ENCODE data around the gene ATP6V1B1.

Gene ATP6V1B1

DNA sequence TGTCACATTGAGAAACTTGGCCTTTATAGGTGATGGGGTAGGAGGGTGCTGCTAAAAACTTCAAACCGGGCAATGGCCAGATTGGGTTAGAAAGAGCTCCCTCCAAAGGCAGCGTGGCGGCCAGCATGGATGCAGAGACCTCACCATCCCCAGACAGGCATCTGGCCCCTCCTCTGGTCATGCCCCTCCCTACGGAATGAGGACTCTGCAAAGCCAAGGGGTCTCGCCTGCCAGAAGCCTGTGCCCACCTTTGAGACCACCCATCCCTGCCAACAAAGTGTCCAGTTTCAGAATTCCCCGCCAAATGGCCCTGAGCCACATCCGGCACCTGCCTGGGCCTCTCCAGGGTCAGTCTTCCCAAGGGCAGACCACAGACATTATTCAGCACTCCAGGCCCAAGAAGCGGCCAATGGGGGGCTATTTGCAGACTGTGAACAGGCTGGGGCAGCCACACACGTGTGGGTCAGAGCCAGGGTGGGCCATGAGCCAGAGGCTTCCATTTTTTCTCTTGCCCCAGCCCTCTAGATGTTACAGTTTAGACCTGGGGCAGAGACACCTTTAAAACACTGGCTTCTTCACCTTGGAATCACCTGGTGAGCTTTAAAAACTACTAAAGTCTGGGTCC lies 4.2 kb upstream of the ATP6V1B1 start:
- no peaks in the 10 kb centered on the region for H3K36me3 Mint-ChIP-seq
- no peaks in the 10 kb centered on the region for H3K4me1 Mint-ChIP-seq
- no peaks in the 10 kb centered on the region for H3K9me3 Mint-ChIP-seq
- peak in 1 of 2 donors; percentile 32 for DNase-seq (ENCODE audit: low spot score in 2 of 2)
- no peak overlapping the region for H3K27ac Mint-ChIP-seq
- H3K4me3 Mint-ChIP-seq: no peak overlapping the region
- ATAC-seq: no peak

DNA sequence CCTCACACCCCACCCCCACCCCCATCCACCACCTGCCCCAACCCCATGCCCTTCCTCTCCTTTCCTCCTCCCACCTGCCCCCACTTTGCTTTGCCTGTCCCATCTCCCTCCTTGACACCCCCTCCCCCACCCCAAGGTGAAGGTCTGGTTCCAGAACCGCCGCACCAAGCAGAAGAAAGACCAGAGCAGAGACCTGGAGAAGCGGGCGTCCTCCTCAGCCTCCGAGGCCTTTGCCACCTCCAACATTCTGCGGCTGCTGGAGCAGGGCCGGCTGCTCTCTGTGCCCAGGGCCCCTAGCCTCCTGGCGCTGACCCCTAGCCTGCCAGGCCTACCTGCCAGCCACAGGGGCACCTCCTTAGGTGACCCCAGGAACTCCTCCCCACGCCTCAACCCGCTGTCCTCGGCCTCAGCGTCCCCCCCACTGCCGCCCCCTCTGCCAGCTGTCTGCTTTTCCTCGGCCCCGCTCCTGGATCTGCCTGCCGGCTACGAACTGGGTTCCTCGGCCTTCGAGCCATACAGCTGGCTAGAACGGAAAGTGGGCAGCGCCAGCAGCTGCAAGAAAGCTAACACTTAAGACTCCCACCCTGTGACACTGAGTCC lies 3.0 kb upstream of the ATP6V1B1 start:
- Mint-ChIP-seq H3K4me3 (no peak overlapping the region), H3K27ac (no peak overlapping the region), H3K4me1 (no peaks in the 10 kb centered on the region), H3K9me3 (no peaks in the 10 kb centered on the region), H3K36me3 (no peaks in the 10 kb centered on the region)
- no peak for ATAC-seq
- DNase-seq (ENCODE audit: low spot score in 2 of 2): no peak

GRCh38 chr2:70934981-70935380 lies 719 bp upstream of the ATP6V1B1 start:
- Mint-ChIP-seq H3K4me1 (no peaks in the 10 kb centered on the region), H3K9me3 (no peaks in the 10 kb centered on the region), H3K4me3 (no peak overlapping the region), H3K36me3 (no peaks in the 10 kb centered on the region), H3K27ac (no peak overlapping the region)
- ATAC-seq (no peak), DNase-seq (ENCODE audit: low spot score in 2 of 2) (peak in 1 of 2 donors; percentile 22)

DNA sequence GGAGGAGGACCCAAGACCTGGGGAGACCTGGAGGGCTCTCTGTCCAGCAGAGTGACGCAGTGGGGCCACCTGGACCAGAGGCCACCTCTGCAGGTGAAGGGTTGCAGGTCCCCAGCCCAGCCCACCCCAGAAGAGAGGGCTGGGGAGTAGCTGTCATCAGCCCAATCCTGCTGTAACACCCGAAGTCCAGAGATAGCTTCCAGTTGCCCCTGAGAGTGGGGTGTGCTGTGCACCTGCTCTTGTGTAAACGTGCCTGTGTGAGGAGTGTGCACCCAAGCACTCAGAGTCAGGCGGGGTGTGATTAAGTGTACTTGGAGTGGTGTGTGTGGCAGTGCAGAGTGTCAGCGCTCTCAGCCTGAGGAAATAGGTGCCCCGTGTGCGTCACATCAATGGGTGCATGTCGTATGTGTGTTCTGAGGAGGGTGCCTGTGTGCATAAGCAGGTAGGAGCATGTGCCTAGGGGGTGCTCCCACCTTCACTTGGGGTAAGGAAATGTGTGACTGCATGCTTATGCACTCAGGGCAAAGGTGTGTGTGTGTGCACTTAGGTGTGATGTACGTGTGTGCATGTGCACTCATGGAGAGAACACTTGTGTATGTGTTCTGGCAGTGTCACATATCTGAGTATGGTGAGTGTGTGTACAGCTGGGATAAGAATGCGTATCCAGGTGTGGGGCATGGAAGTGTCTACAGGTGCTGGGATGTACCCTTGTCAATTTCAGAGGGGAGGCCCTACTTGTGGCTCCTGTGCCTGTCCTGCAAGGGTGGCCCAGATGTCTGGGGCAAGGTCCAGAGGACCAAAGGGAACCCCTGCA lies 672 bp downstream of the ATP6V1B1 start:
- no peaks in the 10 kb centered on the region for H3K9me3 Mint-ChIP-seq
- ATAC-seq: no peak
- no peak overlapping the region for H3K4me3 Mint-ChIP-seq
- no peaks in the 10 kb centered on the region for H3K36me3 Mint-ChIP-seq
- no peak for DNase-seq (ENCODE audit: low spot score in 2 of 2)
- H3K4me1 Mint-ChIP-seq: no peaks in the 10 kb centered on the region
- H3K27ac Mint-ChIP-seq: no peak overlapping the region

GRCh38 chr2:70936979-70937811 lies 1.5 kb downstream of the ATP6V1B1 start:
- Mint-ChIP-seq H3K9me3 (no peaks in the 10 kb centered on the region), H3K27ac (no peak overlapping the region)

GRCh38 chr2:70937866-70938585 lies 2.3 kb downstream of the ATP6V1B1 start:
- H3K27ac Mint-ChIP-seq: no peak overlapping the region

More at GRCh38 chr2:70936979-70937811, 1.5 kb downstream of the ATP6V1B1 start:
- H3K4me1 Mint-ChIP-seq: no peaks in the 10 kb centered on the region
- DNase-seq (ENCODE audit: low spot score in 2 of 2) (no peak), ATAC-seq (peak; percentile 5)
- H3K4me3 Mint-ChIP-seq: no peak overlapping the region
- no peaks in the 10 kb centered on the region for H3K36me3 Mint-ChIP-seq

DNA sequence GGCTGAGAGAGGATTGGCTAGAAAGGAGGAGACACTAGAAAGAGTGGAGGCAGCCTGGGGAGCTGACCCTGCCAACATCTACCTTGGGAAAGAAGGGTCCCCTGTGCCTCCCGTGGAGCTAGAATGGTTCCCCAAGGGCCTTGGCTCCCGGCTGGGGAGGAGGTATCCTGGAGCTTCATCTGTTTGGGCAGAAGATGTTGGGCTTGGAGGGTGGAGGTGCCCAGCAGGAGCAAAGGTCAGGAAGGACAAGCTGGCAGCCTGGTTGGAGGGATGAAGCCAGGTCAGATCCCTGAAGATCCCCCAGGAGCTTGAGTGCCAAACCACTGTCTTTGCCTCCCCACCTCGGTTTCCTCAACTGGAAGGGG lies 2.9 kb downstream of the ATP6V1B1 start:
- ATAC-seq (no peak), DNase-seq (ENCODE audit: low spot score in 2 of 2) (no peak)
- H3K4me3 Mint-ChIP-seq: no peak overlapping the region
- H3K9me3 Mint-ChIP-seq: no peaks in the 10 kb centered on the region
- H3K36me3 Mint-ChIP-seq: no peaks in the 10 kb centered on the region
- no peak overlapping the region for H3K27ac Mint-ChIP-seq
- no peaks in the 10 kb centered on the region for H3K4me1 Mint-ChIP-seq

More at GRCh38 chr2:70937866-70938585, 2.3 kb downstream of the ATP6V1B1 start:
- H3K9me3 Mint-ChIP-seq: no peaks in the 10 kb centered on the region
- DNase-seq (ENCODE audit: low spot score in 2 of 2) (no peak), ATAC-seq (no peak)
- no peaks in the 10 kb centered on the region for H3K36me3 Mint-ChIP-seq
- H3K4me1 Mint-ChIP-seq: no peaks in the 10 kb centered on the region
- no peak overlapping the region for H3K4me3 Mint-ChIP-seq

GRCh38 chr2:70939001-70939838 lies 3.5 kb downstream of the ATP6V1B1 start:
- Mint-ChIP-seq H3K36me3 (no peaks in the 10 kb centered on the region), H3K9me3 (no peaks in the 10 kb centered on the region), H3K4me3 (no peak overlapping the region), H3K4me1 (no peaks in the 10 kb centered on the region), H3K27ac (no peak overlapping the region)
- no peak for ATAC-seq
- no peak for DNase-seq (ENCODE audit: low spot score in 2 of 2)

DNA sequence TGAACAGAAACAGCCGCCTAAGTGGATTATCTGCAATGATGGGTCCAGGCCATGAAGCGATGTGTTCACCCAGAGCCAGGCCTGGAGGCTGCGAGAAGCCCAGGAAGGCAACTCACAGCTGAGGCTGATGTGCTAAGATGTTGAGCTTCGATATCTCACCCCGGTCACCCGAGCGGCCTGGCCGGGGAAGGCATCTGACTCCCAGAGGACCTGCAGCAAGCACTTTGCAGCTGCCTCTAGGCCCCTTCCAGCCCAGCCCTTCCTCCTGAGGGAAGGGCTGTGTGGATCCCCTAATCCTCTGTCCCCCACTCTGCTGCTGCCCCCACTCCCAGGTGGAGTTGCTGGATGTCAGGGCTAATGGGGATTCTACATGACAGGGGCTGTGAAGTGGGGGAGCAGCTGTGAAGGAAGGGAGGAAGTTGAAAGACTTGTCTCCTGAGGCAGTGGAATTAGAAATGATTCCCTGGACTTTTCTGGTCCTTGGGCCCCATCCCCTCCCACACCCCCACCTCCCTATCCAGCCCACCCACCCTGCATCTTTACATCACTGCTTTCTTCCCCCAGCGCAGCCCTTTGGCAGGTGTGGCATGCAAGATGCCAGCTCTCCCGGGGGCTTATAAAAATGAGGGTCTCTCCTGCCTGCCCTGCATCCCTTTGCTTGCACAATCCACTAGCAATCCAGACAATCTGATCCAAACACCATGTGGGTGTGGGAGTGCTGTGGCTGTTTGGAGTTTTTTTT lies 4.3 kb downstream of the ATP6V1B1 start:
- Mint-ChIP-seq H3K4me1 (no peaks in the 10 kb centered on the region), H3K36me3 (no peaks in the 10 kb centered on the region), H3K4me3 (no peak overlapping the region), H3K9me3 (no peaks in the 10 kb centered on the region), H3K27ac (no peak overlapping the region)
- ATAC-seq (no peak), DNase-seq (ENCODE audit: low spot score in 2 of 2) (no peak)

GRCh38 chr2:70941186-70941585 lies 5.5 kb downstream of the ATP6V1B1 start:
- H3K4me3 Mint-ChIP-seq: no peak overlapping the region
- H3K9me3 Mint-ChIP-seq: no peaks in the 10 kb centered on the region
- no peak for DNase-seq (ENCODE audit: low spot score in 2 of 2)
- ATAC-seq: no peak
- H3K4me1 Mint-ChIP-seq: no peaks in the 10 kb centered on the region
- no peaks in the 10 kb centered on the region for H3K36me3 Mint-ChIP-seq
- H3K27ac Mint-ChIP-seq: no peak overlapping the region

- no peak overlapping the region for H3K4me3 Mint-ChIP-seq
- no peak for ATAC-seq
Observed at GRCh38 chr2:70941701-70942100, 6.0 kb downstream of the ATP6V1B1 start.

DNA sequence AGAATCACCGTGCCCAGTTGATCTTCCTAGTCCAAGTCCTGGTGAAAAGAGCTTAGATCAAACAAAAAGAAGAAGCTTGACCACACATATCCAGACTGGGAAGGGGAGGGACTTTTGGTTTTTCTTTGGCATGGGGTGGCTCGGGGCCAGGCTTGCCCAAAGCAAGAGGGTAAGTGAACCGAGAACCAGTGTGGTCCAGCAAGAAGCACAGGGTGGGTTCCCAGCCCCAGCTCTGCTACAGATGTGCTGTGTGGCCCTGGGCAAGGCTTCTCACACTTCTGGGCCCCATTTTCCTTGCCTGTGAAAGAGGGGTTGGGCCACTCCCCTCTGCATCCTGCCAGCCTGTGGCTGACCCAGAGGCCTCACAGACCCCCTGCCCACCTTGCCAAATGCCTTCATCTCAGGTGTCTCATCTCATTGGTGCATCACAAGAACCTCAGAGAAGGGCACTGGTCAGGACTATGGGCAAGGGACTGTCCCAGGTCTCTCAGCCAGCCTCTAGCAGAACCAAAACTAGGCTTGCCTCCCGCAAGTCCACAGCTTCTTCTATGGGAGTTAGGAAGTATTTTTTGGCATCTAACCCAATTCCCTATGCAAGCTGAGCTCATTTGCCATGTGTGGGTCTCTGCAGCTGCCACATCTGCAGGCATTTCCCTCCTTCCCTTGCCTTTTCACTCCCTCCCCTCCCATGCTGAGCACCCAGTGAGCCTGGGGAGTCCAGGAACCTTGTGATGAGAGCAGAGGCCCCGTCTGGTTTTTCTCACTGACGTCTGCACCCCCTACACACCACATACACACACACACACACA lies 6.9 kb downstream of the ATP6V1B1 start:
- ATAC-seq: no peak
- no peak overlapping the region for H3K4me3 Mint-ChIP-seq
- H3K27ac Mint-ChIP-seq: no peak overlapping the region
- DNase-seq (ENCODE audit: low spot score in 2 of 2): no peak
- H3K9me3 Mint-ChIP-seq: no peaks in the 10 kb centered on the region
- no peaks in the 10 kb centered on the region for H3K36me3 Mint-ChIP-seq
- H3K4me1 Mint-ChIP-seq: peaks cover 9% of the 10 kb centered on the region

More at GRCh38 chr2:70941701-70942100, 6.0 kb downstream of the ATP6V1B1 start:
- Mint-ChIP-seq H3K9me3 (no peaks in the 10 kb centered on the region), H3K4me1 (peaks cover 2% of the 10 kb centered on the region), H3K27ac (no peak overlapping the region), H3K36me3 (no peaks in the 10 kb centered on the region)
- DNase-seq (ENCODE audit: low spot score in 2 of 2): no peak
